ENCODE measurements around the gene EID3. TPM values are rescaled to one million over a fixed set of nuclear protein-coding genes. Genes with fewer than 3 reads are reported as not detected.

Gene EID3
- total and polyA plus RNA-seq, 10 of the 15 experiments (the other 5 are each of a cell fraction or from before 2014, with no cell fraction given) = 0.92 to 7.0 (median 4.3) TPM

GRCh38 chr12:104272938-104273337, 30.6 kb upstream of the EID3 start:
- ChIA-PET CTCF (no interaction called here), SMC1A (ENCODE audit: uncharacterized antibody, unreplicated experiment) (no interaction called here), RAD21 (ENCODE audit: unreplicated experiment) (no interaction called here), POLR2A (no interaction called here)
- intact Hi-C loops (cut with micrococcal nuclease; ENCODE audit: unreplicated experiment) (no loop called here), in situ Hi-C loops (cut with MboI) (no loop called here)
- H3K9ac ChIP-seq (ENCODE audit: control insufficient read depth, insufficient read depth, low read length) = no peak overlapping the region
- H3K79me2 ChIP-seq (ENCODE audit: control insufficient read depth, insufficient read depth, low read length) = no peaks in the 10 kb centered on the region
- peaks cover 11% of the 10 kb centered on the region for H3K4me1 ChIP-seq (ENCODE audit: control insufficient read depth, insufficient read depth, low read length)
- ATAC-seq (no peak), FAIRE-seq (no peak), DNase-seq (ENCODE audit: low read depth, low spot score) (no peak)
- no peaks in the 10 kb centered on the region for H4K20me1 ChIP-seq (ENCODE audit: control insufficient read depth, insufficient read depth)
- no peaks in the 10 kb centered on the region for H3K36me3 ChIP-seq (ENCODE audit: control insufficient read depth in 2 of 2, insufficient read depth in 2 of 2, low read length in 1 of 2)
- WGBS (ENCODE audit: insufficient coverage, insufficient replicate concordance, low lambda C conversion rate, missing lambda C conversion rate) = 87% methylated on average over 11 of the region's 11 CpGs
- no peak overlapping the region for H3K4me3 ChIP-seq
- H3K4me2 ChIP-seq (ENCODE audit: control insufficient read depth, insufficient read depth) = no peak overlapping the region
- H3K27me3 ChIP-seq (replicated peaks in 1 of 2; ENCODE audit: control insufficient read depth in 2 of 2, insufficient read depth in 2 of 2, low read length in 1 of 2) = no peaks in the 10 kb centered on the region
- no TSS peak for BruUV-seq (replicated peaks)
- no peaks in the 10 kb centered on the region for H3K9me3 ChIP-seq (replicated peaks; ENCODE audit: control insufficient read depth, insufficient read depth, low read length)
- H3K27ac ChIP-seq (ENCODE audit: control insufficient read depth, insufficient read depth) = no peak overlapping the region
- H2AFZ ChIP-seq (ENCODE audit: control insufficient read depth, low read depth, low read length) = no peak overlapping the region
- TF ChIP-seq DPF2 (IDR thresholded peaks at IDR 0.05) = no peak
- TF ChIP-seq ASH2L (IDR thresholded peaks at IDR 0.05; ENCODE audit: borderline replicate concordance, low read depth) = no peak
- TF ChIP-seq TCF7 (IDR thresholded peaks at IDR 0.05; ENCODE audit: borderline replicate concordance) = no peak
- TF ChIP-seq ZNF592 (IDR thresholded peaks at IDR 0.05) = no peak
- no peak for TF ChIP-seq FOXK2 (IDR thresholded peaks at IDR 0.05)
- TF ChIP-seq, protein P1, sequence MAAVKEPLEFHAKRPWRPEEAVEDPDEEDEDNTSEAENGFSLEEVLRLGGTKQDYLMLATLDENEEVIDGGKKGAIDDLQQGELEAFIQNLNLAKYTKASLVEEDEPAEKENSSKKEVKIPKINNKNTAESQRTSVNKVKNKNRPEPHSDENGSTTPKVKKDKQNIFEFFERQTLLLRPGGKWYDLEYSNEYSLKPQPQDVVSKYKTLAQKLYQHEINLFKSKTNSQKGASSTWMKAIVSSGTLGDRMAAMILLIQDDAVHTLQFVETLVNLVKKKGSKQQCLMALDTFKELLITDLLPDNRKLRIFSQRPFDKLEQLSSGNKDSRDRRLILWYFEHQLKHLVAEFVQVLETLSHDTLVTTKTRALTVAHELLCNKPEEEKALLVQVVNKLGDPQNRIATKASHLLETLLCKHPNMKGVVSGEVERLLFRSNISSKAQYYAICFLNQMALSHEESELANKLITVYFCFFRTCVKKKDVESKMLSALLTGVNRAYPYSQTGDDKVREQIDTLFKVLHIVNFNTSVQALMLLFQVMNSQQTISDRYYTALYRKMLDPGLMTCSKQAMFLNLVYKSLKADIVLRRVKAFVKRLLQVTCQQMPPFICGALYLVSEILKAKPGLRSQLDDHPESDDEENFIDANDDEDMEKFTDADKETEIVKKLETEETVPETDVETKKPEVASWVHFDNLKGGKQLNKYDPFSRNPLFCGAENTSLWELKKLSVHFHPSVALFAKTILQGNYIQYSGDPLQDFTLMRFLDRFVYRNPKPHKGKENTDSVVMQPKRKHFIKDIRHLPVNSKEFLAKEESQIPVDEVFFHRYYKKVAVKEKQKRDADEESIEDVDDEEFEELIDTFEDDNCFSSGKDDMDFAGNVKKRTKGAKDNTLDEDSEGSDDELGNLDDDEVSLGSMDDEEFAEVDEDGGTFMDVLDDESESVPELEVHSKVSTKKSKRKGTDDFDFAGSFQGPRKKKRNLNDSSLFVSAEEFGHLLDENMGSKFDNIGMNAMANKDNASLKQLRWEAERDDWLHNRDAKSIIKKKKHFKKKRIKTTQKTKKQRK (IDR thresholded peaks at IDR 0.05; ENCODE audit: low read depth, low read length) = no peak
- TF ChIP-seq, protein P2, sequence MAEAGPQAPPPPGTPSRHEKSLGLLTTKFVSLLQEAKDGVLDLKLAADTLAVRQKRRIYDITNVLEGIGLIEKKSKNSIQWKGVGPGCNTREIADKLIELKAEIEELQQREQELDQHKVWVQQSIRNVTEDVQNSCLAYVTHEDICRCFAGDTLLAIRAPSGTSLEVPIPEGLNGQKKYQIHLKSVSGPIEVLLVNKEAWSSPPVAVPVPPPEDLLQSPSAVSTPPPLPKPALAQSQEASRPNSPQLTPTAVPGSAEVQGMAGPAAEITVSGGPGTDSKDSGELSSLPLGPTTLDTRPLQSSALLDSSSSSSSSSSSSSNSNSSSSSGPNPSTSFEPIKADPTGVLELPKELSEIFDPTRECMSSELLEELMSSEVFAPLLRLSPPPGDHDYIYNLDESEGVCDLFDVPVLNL (IDR thresholded peaks at IDR 0.05; ENCODE audit: low read depth, low read length) = no peak
- no peak for TF ChIP-seq TCF3 (IDR thresholded peaks at IDR 0.05; ENCODE audit: borderline replicate concordance, insufficient read depth, low read depth, low read length)
- TF ChIP-seq, protein P3, sequence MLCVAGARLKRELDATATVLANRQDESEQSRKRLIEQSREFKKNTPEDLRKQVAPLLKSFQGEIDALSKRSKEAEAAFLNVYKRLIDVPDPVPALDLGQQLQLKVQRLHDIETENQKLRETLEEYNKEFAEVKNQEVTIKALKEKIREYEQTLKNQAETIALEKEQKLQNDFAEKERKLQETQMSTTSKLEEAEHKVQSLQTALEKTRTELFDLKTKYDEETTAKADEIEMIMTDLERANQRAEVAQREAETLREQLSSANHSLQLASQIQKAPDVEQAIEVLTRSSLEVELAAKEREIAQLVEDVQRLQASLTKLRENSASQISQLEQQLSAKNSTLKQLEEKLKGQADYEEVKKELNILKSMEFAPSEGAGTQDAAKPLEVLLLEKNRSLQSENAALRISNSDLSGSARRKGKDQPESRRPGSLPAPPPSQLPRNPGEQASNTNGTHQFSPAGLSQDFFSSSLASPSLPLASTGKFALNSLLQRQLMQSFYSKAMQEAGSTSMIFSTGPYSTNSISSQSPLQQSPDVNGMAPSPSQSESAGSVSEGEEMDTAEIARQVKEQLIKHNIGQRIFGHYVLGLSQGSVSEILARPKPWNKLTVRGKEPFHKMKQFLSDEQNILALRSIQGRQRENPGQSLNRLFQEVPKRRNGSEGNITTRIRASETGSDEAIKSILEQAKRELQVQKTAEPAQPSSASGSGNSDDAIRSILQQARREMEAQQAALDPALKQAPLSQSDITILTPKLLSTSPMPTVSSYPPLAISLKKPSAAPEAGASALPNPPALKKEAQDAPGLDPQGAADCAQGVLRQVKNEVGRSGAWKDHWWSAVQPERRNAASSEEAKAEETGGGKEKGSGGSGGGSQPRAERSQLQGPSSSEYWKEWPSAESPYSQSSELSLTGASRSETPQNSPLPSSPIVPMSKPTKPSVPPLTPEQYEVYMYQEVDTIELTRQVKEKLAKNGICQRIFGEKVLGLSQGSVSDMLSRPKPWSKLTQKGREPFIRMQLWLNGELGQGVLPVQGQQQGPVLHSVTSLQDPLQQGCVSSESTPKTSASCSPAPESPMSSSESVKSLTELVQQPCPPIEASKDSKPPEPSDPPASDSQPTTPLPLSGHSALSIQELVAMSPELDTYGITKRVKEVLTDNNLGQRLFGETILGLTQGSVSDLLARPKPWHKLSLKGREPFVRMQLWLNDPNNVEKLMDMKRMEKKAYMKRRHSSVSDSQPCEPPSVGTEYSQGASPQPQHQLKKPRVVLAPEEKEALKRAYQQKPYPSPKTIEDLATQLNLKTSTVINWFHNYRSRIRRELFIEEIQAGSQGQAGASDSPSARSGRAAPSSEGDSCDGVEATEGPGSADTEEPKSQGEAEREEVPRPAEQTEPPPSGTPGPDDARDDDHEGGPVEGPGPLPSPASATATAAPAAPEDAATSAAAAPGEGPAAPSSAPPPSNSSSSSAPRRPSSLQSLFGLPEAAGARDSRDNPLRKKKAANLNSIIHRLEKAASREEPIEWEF (IDR thresholded peaks at IDR 0.05; ENCODE audit: insufficient replicate concordance, low read depth, low read length) = no peak
- TF ChIP-seq SUZ12 (IDR thresholded peaks at IDR 0.05; ENCODE audit: unreplicated experiment) = no peak

Measured in GM12878 (cell line).